IMR-90 (cell line): ENCODE data around the gene KLK10. TPM values are rescaled to one million over a fixed set of nuclear protein-coding genes. Genes with fewer than 3 reads are reported as not detected.

Experiments
- ATAC-seq: fragments of 200-7000 bp; cut with Tn5 transposase; 2 replicates; pipeline ENCODE4 v1.9.1; 2020; ENCODE audit warnings: low read depth, mild to moderate bottlenecking, moderate library complexity
- BruUV-seq: library from RNA; stranded (reverse); fragments of 400-500 nt; replicated peaks from 2 replicates; lab custom pipeline; 2021; lab: Mats Ljungman, UMichigan
- CTCF ChIA-PET: fragments of 300-600 bp; formaldehyde crosslinking; extraction: SDS; loops from one replicate; lab custom pipeline; 2021; ENCODE audit warnings: antibody characterized with exemption; lab: Yijun Ruan, JAX
- POLR2A ChIA-PET: fragments of 300-600 bp; sonication (Branson Sonifier 250); formaldehyde crosslinking; loops from one replicate; lab custom pipeline; 2022; ENCODE audit warnings: antibody characterized with exemption; ENCODE audit not compliant: unreplicated experiment; lab: Charles Lee
- DNase-seq: peaks from one replicate; pipeline ENCODE4 v3.0.0; 2013
- H2AFZ ChIP-seq: replicated peaks from 2 replicates; pipeline ENCODE3; 2013; ENCODE audit warnings: low read length, mild to moderate bottlenecking; ENCODE audit not compliant: poor library complexity
- H2AK5ac ChIP-seq: 2 replicates; pipeline ENCODE4 v1.6.1; 2013; ENCODE audit warnings: low read depth, low read length, inconsistent platforms
- H2AK9ac ChIP-seq: replicated peaks from 2 replicates; pipeline ENCODE3; 2013; ENCODE audit warnings: mild to moderate bottlenecking, low read depth, low read length, moderate library complexity; ENCODE audit not compliant: poor library complexity
- H2BK120ac ChIP-seq: 2 replicates; pipeline ENCODE4 v1.6.1; 2013; ENCODE audit warnings: low read depth, low read length, inconsistent platforms
- H2BK15ac ChIP-seq: 3 replicates; pipeline ENCODE4 v1.6.1; 2013; ENCODE audit warnings: low read depth, low read length, inconsistent platforms
- H2BK20ac ChIP-seq: 2 replicates; pipeline ENCODE4 v1.6.1; 2013; ENCODE audit warnings: low read depth, mild to moderate bottlenecking, inconsistent platforms, low read length, moderate library complexity
- H2BK5ac ChIP-seq: 2 replicates; pipeline ENCODE4 v1.6.1; 2013; ENCODE audit warnings: mild to moderate bottlenecking, low read depth, low read length, inconsistent platforms; ENCODE audit not compliant: poor library complexity, severe bottlenecking
- H3K14ac ChIP-seq: replicated peaks from 2 replicates; pipeline ENCODE4 v1.6.1; 2013; ENCODE audit warnings: low read depth, low read length, inconsistent platforms
- H3K18ac ChIP-seq: 2 replicates; pipeline ENCODE4 v1.6.1; 2013; ENCODE audit warnings: low read depth, low read length, control low read depth
- H3K23ac ChIP-seq: 2 replicates; pipeline ENCODE4 v1.6.1; 2013; ENCODE audit warnings: low read depth, low read length, inconsistent platforms
- H3K27ac ChIP-seq: 2 replicates; pipeline ENCODE4 v1.5.1; 2013; ENCODE audit warnings: mild to moderate bottlenecking, control low read depth, low read length; ENCODE audit not compliant: insufficient read depth
- H3K27me3 ChIP-seq: 2 replicates; pipeline ENCODE4 v1.6.1; 2013; ENCODE audit warnings: low read length; ENCODE audit not compliant: control insufficient read depth, insufficient read depth
- H3K36me3 ChIP-seq: 2 replicates; pipeline ENCODE4 v1.6.1; 2013; ENCODE audit warnings: low read length, mixed read lengths; ENCODE audit not compliant: control insufficient read depth, insufficient read depth
- H3K4ac ChIP-seq: 2 replicates; pipeline ENCODE4 v1.6.1; 2013; ENCODE audit warnings: low read depth, low read length, inconsistent platforms
- H3K4me1 ChIP-seq: 2 replicates; pipeline ENCODE4 v1.6.1; 2013; ENCODE audit warnings: low read length, mixed read lengths; ENCODE audit not compliant: control insufficient read depth, insufficient read depth
- H3K4me2 ChIP-seq: 2 replicates; pipeline ENCODE4 v1.6.1; 2013; ENCODE audit warnings: low read depth, mild to moderate bottlenecking, control low read depth, low read length, moderate library complexity
- H3K4me3 ChIP-seq: 2 replicates; pipeline ENCODE4 v1.5.1; 2013; ENCODE audit warnings: low read depth, mild to moderate bottlenecking, control low read depth, low read length, moderate library complexity; ENCODE audit not compliant: insufficient read depth
- H3K56ac ChIP-seq: 2 replicates; pipeline ENCODE4 v1.6.1; 2013; ENCODE audit warnings: low read length, inconsistent platforms; ENCODE audit not compliant: insufficient read depth; ENCODE audit errors: extremely low read depth
- H3K79me1 ChIP-seq, 2 experiments: 2 replicates each; pipeline ENCODE4 v1.6.1; 2013; ENCODE audit warnings: low read length in 2 of 2, inconsistent platforms in 1 of 2, low read depth in 1 of 2
- H3K9ac ChIP-seq: 2 replicates; pipeline ENCODE4 v1.6.1; 2013; ENCODE audit warnings: low read depth, low read length, control low read depth
- H3K9me1 ChIP-seq: 2 replicates; pipeline ENCODE4 v1.6.1; 2013; ENCODE audit warnings: low read length, inconsistent platforms; ENCODE audit not compliant: insufficient read depth
- H3K9me3 ChIP-seq: 2 replicates; pipeline ENCODE4 v1.6.1; 2013; ENCODE audit warnings: low read length; ENCODE audit not compliant: control insufficient read depth, insufficient read depth
- H4K20me1 ChIP-seq: 2 replicates; pipeline ENCODE4 v1.6.1; 2013; ENCODE audit warnings: low read length, inconsistent platforms; ENCODE audit not compliant: insufficient read depth
- H4K5ac ChIP-seq: 2 replicates; pipeline ENCODE4 v1.6.1; 2013; ENCODE audit warnings: mild to moderate bottlenecking, low read depth, low read length, control low read depth
- H4K8ac ChIP-seq, 2 experiments: 2 replicates each; pipeline ENCODE4 v1.6.1; 2013; ENCODE audit warnings: low read depth in 2 of 2, low read length in 2 of 2, control low read depth in 1 of 2, inconsistent platforms in 1 of 2
- H4K91ac ChIP-seq: 2 replicates; pipeline ENCODE4 v1.6.1; 2013; ENCODE audit warnings: low read depth, low read length, inconsistent platforms; ENCODE audit not compliant: insufficient read depth
- RCOR1 ChIP-seq: IDR thresholded peaks from 2 replicates; pipeline ENCODE4 v1.6.1; 2012; ENCODE audit warnings: mild to moderate bottlenecking, low read length, improper control_type of control experiment; ENCODE audit not compliant: insufficient replicate concordance
- WGBS, 2 experiments: methylation state at CpG; one replicate each; pipeline versions ENCODE4 v1.1.5 to v1.1.7; 2013; ENCODE audit warnings: missing lambda C conversion rate in 2 of 2; ENCODE audit not compliant: insufficient read length in 1 of 2; ENCODE audit errors: extremely low coverage in 2 of 2; 5-methylcytosine and 5-hydroxymethylcytosine counted together
- dilution Hi-C: fragments of 300-500 bp; cut with HindIII; formaldehyde crosslinking; loops from one replicate; pipeline ENCODE4 v1.14.3; 2018; ENCODE audit warnings: low sequenced_read_pairs; ENCODE audit not compliant: unreplicated experiment
- in situ Hi-C: fragments of 300-500 bp; cut with MboI; formaldehyde crosslinking; loops from 3 replicates; pipeline ENCODE4 v1.14.3; 2019; ENCODE audit warnings: low sequenced_read_pairs, inconsistent platforms, mixed read lengths
- intact Hi-C: fragments of 100-400 bp; cut with micrococcal nuclease; formaldehyde crosslinking; loops from 2 replicates; pipeline ENCODE4 v1.10.0; 2022
- polyA plus RNA-seq, 3 experiments: library from polyadenylated mRNA; depleted of rRNA; stranded (reverse); fragments of >200 nt; gene quantifications; 2 replicates each; pipeline ENCODE4 v1.2.3, GENCODE V29; 2012; ENCODE audit warnings: low replicate concordance in 1 of 3
- total RNA-seq: library from RNA; depleted of rRNA; stranded (reverse); fragments of >200 nt; gene quantifications from 2 replicates; pipeline ENCODE4 v1.2.3, GENCODE V29; 2012

Gene KLK10
- total and polyA plus RNA-seq, 2 of the 4 experiments (the other 2 are of a cell fraction) = not detected

- no peak overlapping the region for H3K4me2 ChIP-seq
- H3K14ac ChIP-seq = no peak overlapping the region
- no peak overlapping the region for H3K27ac ChIP-seq
- H4K5ac ChIP-seq = no peak overlapping the region
- no CpG with 5 or more reads among the region's 11 CpGs for WGBS, 2 experiments
- no peak overlapping the region for H2AK5ac ChIP-seq
- H3K27me3 ChIP-seq = no peaks in the 10 kb centered on the region
- POLR2A ChIA-PET = no interaction called here
- intact Hi-C loops (no loop called here), dilution Hi-C loops (no loop called here), in situ Hi-C loops (no loop called here)
- no peak for ATAC-seq
- no peaks in the 10 kb centered on the region for H4K20me1 ChIP-seq
- H4K91ac ChIP-seq = no peak overlapping the region
- TF ChIP-seq RCOR1 = no peak
- no peak overlapping the region for H3K23ac ChIP-seq
- H3K9me3 ChIP-seq = no peaks in the 10 kb centered on the region
- no peaks in the 10 kb centered on the region for H3K9me1 ChIP-seq
- H2BK15ac ChIP-seq = no peak overlapping the region
- H2AK9ac ChIP-seq = no peak overlapping the region
- CTCF ChIA-PET = interaction anchor here (0.6 kb wide), 1 partner anchor 28 kb away, joined by 5 read pairs; no protein-coding TSS in a partner anchor
- H2BK20ac ChIP-seq = no peak overlapping the region
- no peak overlapping the region for H3K4me3 ChIP-seq
- no peaks in the 10 kb centered on the region for H3K4me1 ChIP-seq
- H2BK5ac ChIP-seq = no peak overlapping the region
- BruUV-seq = no TSS peak
- H3K79me1 ChIP-seq = no peaks in the 10 kb centered on the region
- H4K8ac ChIP-seq = no peak overlapping the region
- H3K36me3 ChIP-seq = no peaks in the 10 kb centered on the region
- DNase-seq = no peak
- no peak overlapping the region for H3K4ac ChIP-seq
- H2BK120ac ChIP-seq = no peak overlapping the region
- no peak overlapping the region for H3K56ac ChIP-seq
- no peak overlapping the region for H3K9ac ChIP-seq
- H3K18ac ChIP-seq = no peak overlapping the region
- H2AFZ ChIP-seq = no peak overlapping the region
Measured at GRCh38 chr19:50981587-50982146, 37.8 kb downstream of the KLK10 start.
